B cell (primary cell): ENCODE data around the gene MRGPRG.

Experiments used
- EZH2 ChIP-seq: IDR thresholded peaks from 2 replicates; pipeline ENCODE4 v1.6.1; 2012; ENCODE audit warnings: borderline replicate concordance, low read depth, mild to moderate bottlenecking, moderate library complexity, low read length; ENCODE audit not compliant: insufficient read depth, poor library complexity, severe bottlenecking
- TF ChIP-seq, protein P1 (sequence below): fragments of 200-600 bp; IDR thresholded peaks from one replicate; pipeline ENCODE4 v1.8.0; 2022; ENCODE audit warnings: antibody characterized with exemption, mild to moderate bottlenecking

DNA sequence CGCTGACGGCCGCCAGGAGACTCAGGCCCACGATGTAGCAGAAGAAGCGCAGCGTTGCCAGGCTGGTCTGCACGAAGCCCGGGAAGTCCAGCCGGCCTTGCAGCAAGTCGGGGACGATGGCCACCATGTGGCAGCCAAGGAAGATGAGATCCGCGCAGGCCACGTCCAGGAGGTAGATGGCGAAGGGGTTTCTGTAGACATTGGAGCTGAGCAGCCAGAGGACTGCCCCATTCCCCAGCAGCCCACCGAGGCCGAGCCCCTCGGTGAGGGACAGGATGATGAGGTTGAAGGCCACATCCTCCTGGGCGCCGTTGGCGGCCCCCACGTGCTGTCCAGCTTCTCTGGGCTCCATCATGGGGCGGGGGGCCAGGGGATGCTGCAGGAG is 9.8 kb upstream of the MRGPRG start:
- TF ChIP-seq EZH2, result no peak
- TF ChIP-seq, protein P1, sequence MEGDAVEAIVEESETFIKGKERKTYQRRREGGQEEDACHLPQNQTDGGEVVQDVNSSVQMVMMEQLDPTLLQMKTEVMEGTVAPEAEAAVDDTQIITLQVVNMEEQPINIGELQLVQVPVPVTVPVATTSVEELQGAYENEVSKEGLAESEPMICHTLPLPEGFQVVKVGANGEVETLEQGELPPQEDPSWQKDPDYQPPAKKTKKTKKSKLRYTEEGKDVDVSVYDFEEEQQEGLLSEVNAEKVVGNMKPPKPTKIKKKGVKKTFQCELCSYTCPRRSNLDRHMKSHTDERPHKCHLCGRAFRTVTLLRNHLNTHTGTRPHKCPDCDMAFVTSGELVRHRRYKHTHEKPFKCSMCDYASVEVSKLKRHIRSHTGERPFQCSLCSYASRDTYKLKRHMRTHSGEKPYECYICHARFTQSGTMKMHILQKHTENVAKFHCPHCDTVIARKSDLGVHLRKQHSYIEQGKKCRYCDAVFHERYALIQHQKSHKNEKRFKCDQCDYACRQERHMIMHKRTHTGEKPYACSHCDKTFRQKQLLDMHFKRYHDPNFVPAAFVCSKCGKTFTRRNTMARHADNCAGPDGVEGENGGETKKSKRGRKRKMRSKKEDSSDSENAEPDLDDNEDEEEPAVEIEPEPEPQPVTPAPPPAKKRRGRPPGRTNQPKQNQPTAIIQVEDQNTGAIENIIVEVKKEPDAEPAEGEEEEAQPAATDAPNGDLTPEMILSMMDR, result no peak
